ENCODE data around the gene OTOF. TPM values are rescaled to one million over a fixed set of nuclear protein-coding genes. Genes with fewer than 3 reads are reported as not detected.

OTOF gene
- total and polyA plus RNA-seq, 2 experiments from 2014 or later: 0.10 to 0.33 TPM

- Histone ChIP-seq H3K4me2 (peak overlapping the region; percentile 80), H3K27ac (no peak overlapping the region), H4K20me1 (ENCODE audit: insufficient read depth, poor library complexity, severe bottlenecking) (no peaks in the 10 kb centered on the region), H3K9me3 (ENCODE audit: low read depth) (no peaks in the 10 kb centered on the region), H3K79me2 (no peaks in the 10 kb centered on the region), H3K9me2 (replicated peaks; ENCODE audit: insufficient read depth) (no peaks in the 10 kb centered on the region), H3K4me3 (peak overlapping the region; percentile 16), H3K36me3 (replicated peaks; ENCODE audit: insufficient read depth, low read depth) (no peaks in the 10 kb centered on the region), H2AFZ (peak overlapping the region; percentile 61), H3K4me1 (ENCODE audit: insufficient read depth) (no peaks in the 10 kb centered on the region), H3K27me3 (peaks cover 5% of the 10 kb centered on the region)
- whole genome bisulfite sequencing (ENCODE audit: low lambda C conversion rate, missing lambda C conversion rate): 7% methylated on average over 41 of the region's 41 CpGs
- TF ChIP-seq EZH2phosphoT487 (IDR thresholded peaks at IDR 0.05; ENCODE audit: low read depth, severe bottlenecking, unreplicated experiment) (no peak), EZH2 (IDR thresholded peaks at IDR 0.05; ENCODE audit: borderline replicate concordance) (no peak), CTCF (IDR thresholded peaks at IDR 0.05; ENCODE audit: poor library complexity) (peak; percentile 94)
- peak; percentile 84 for DNase-seq (ENCODE audit: low spot score)
Observed at GRCh38 chr2:26503231-26503880, 25.4 kb upstream of the OTOF start.

- H3K9me3 ChIP-seq (ENCODE audit: low read depth): no peaks in the 10 kb centered on the region
- no peak for DNase-seq (ENCODE audit: low spot score)
- H3K4me3 ChIP-seq: no peak overlapping the region
- H3K27ac ChIP-seq: no peak overlapping the region
- H3K4me1 ChIP-seq (ENCODE audit: insufficient read depth): no peaks in the 10 kb centered on the region
- H4K20me1 ChIP-seq (ENCODE audit: insufficient read depth, poor library complexity, severe bottlenecking): no peaks in the 10 kb centered on the region
- no peak overlapping the region for H3K4me2 ChIP-seq
- peaks cover 5% of the 10 kb centered on the region for H3K27me3 ChIP-seq
- H3K9me2 ChIP-seq (replicated peaks; ENCODE audit: insufficient read depth): no peaks in the 10 kb centered on the region
- H3K79me2 ChIP-seq: no peaks in the 10 kb centered on the region
- TF ChIP-seq EZH2phosphoT487 (IDR thresholded peaks at IDR 0.05; ENCODE audit: low read depth, severe bottlenecking, unreplicated experiment) (no peak), EZH2 (IDR thresholded peaks at IDR 0.05; ENCODE audit: borderline replicate concordance) (no peak), CTCF (IDR thresholded peaks at IDR 0.05; ENCODE audit: poor library complexity) (no peak)
- no peak overlapping the region for H2AFZ ChIP-seq
- H3K36me3 ChIP-seq (replicated peaks; ENCODE audit: insufficient read depth, low read depth): no peaks in the 10 kb centered on the region
- 44% methylated on average over 4 of the region's 4 CpGs for WGBS (ENCODE audit: low lambda C conversion rate, missing lambda C conversion rate)
Observed at GRCh38 chr2:26500406-26500805, 22.5 kb upstream of the OTOF start.

- H3K27ac ChIP-seq: no peak overlapping the region
- 59% methylated on average over 8 of the region's 8 CpGs for WGBS (ENCODE audit: low lambda C conversion rate, missing lambda C conversion rate)
Observed at GRCh38 chr2:26495705-26496297, 17.9 kb upstream of the OTOF start.

More at GRCh38 chr2:26495705-26496297, 17.9 kb upstream of the OTOF start:
- Histone ChIP-seq H3K27me3 (no peaks in the 10 kb centered on the region), H2AFZ (no peak overlapping the region), H3K79me2 (no peaks in the 10 kb centered on the region), H4K20me1 (ENCODE audit: insufficient read depth, poor library complexity, severe bottlenecking) (no peaks in the 10 kb centered on the region), H3K9me2 (replicated peaks; ENCODE audit: insufficient read depth) (no peaks in the 10 kb centered on the region), H3K4me3 (no peak overlapping the region), H3K36me3 (replicated peaks; ENCODE audit: insufficient read depth, low read depth) (no peaks in the 10 kb centered on the region), H3K4me2 (no peak overlapping the region), H3K4me1 (ENCODE audit: insufficient read depth) (no peaks in the 10 kb centered on the region), H3K9me3 (ENCODE audit: low read depth) (no peaks in the 10 kb centered on the region)
- no peak for DNase-seq (ENCODE audit: low spot score)
- TF ChIP-seq EZH2 (IDR thresholded peaks at IDR 0.05; ENCODE audit: borderline replicate concordance): no peak
- TF ChIP-seq EZH2phosphoT487 (IDR thresholded peaks at IDR 0.05; ENCODE audit: low read depth, severe bottlenecking, unreplicated experiment): no peak
- no peak for TF ChIP-seq CTCF (IDR thresholded peaks at IDR 0.05; ENCODE audit: poor library complexity)
